Left ventricle myocardium inferior (tissue), 1 donor: ENCODE data around the gene SLC18A3. TPM values are rescaled to one million over a fixed set of nuclear protein-coding genes. Genes with fewer than 3 reads are reported as not detected.

Experiments
- DNase-seq: peaks from one replicate; pipeline ENCODE4 v3.0.0-alpha.2; 2020
- H3K27ac ChIP-seq: fragments of 200-600 bp; replicated peaks from 2 replicates; pipeline ENCODE4 v1.8.0; 2021
- H3K27me3 ChIP-seq: fragments of 200-600 bp; 2 replicates; pipeline ENCODE4 v1.8.0; 2021; ENCODE audit warnings: low read depth
- H3K36me3 ChIP-seq: fragments of 200-600 bp; 2 replicates; pipeline ENCODE4 v1.8.0; 2021
- H3K4me1 ChIP-seq: fragments of 200-600 bp; 2 replicates; pipeline ENCODE4 v1.8.0; 2021
- H3K4me3 ChIP-seq: fragments of 200-600 bp; 2 replicates; pipeline ENCODE4 v1.8.0; 2021; ENCODE audit warnings: mild to moderate bottlenecking, moderate library complexity
- H3K9me3 ChIP-seq: fragments of 200-600 bp; replicated peaks from 2 replicates; pipeline ENCODE4 v1.8.0; 2021
- CTCF ChIP-seq: fragments of 200-600 bp; IDR thresholded peaks from 2 replicates; pipeline ENCODE4 v1.8.0; 2021; ENCODE audit warnings: antibody characterized with exemption, mild to moderate bottlenecking, borderline replicate concordance
- intact Hi-C: fragments of 100-400 bp; cut with micrococcal nuclease; formaldehyde crosslinking; loops from one replicate; pipeline ENCODE4 v1.11.0; 2022
- total RNA-seq: library from RNA; stranded (reverse); fragmentation: NEBNext Ultra II Directional; extraction: Animal tissue kit (Norgen Biotek cat#: 25700); gene quantifications from one replicate; pipeline ENCODE4 v1.2.1, GENCODE V29; 2021
- donor health status: DM: no; HTN: yes; CAD: no; lungs with severe emphysema.

SLC18A3 gene
- total RNA-seq, 1 donor from 2014 or later: not detected

GRCh38 chr10:49644035-49644646 lies 34.0 kb downstream of the SLC18A3 start:
- TF ChIP-seq CTCF: no peak
- no peaks in the 10 kb centered on the region for H3K4me1 ChIP-seq
- H3K27ac ChIP-seq: no peak overlapping the region
- peaks cover 83% of the 10 kb centered on the region for H3K27me3 ChIP-seq
- no peak for DNase-seq
- no peaks in the 10 kb centered on the region for H3K36me3 ChIP-seq
- no peaks in the 10 kb centered on the region for H3K9me3 ChIP-seq
- intact Hi-C loops: no loop called here
- no peak overlapping the region for H3K4me3 ChIP-seq

DNA sequence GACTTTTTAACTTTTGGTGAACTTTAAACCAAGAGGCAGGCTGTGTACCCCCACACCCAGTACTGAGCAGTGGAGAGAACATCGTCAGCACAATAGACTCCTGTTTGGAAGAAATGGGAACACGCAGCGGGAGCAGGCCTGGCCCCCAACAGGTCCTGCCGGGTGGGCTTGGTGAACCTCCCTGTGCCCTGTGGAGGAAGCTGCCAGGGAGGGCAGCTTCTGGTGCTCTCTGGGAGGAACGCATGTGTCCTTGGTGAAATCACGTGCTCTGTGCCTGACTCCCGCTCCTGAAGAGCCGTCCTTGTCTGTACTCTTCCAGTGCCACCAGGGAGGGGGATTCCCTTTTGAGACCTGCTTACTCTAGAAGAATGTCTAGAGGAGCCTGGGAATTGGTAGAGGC lies 35.3 kb downstream of the SLC18A3 start:
- no peak for DNase-seq
- Histone ChIP-seq H3K27me3 (peaks cover 85% of the 10 kb centered on the region), H3K4me3 (no peak overlapping the region), H3K27ac (no peak overlapping the region), H3K4me1 (no peaks in the 10 kb centered on the region), H3K36me3 (no peaks in the 10 kb centered on the region), H3K9me3 (no peaks in the 10 kb centered on the region)
- TF ChIP-seq CTCF: no peak
- intact Hi-C loops: no loop called here

- Histone ChIP-seq H3K4me1 (no peaks in the 10 kb centered on the region), H3K4me3 (no peak overlapping the region), H3K27ac (no peak overlapping the region), H3K27me3 (peaks cover 85% of the 10 kb centered on the region), H3K36me3 (no peaks in the 10 kb centered on the region), H3K9me3 (no peaks in the 10 kb centered on the region)
- DNase-seq: no peak
- intact Hi-C loops: no loop called here
- TF ChIP-seq CTCF: no peak
Measured at GRCh38 chr10:49645871-49646870, 36.1 kb downstream of the SLC18A3 start.

DNA sequence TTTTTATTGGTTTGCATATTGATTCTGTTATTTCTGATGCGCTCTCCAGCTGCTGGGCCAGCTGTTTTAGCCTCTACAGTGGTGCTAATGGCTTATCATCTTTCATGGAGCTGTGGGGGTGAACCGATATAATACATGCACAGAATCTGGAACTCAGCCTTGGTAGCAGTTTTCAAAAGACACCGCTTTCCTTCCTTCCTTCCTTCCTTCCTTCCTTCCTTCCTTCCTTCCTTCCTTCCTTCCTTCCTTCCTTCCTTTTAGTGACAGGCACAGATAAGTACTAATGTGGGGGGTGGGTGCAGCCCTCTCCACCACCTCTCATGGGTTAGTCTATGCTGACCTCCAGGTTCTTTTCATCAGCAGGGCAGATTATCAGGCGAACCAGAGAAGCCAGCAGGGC lies 37.4 kb downstream of the SLC18A3 start:
- no peak for TF ChIP-seq CTCF
- intact Hi-C loops: no loop called here

DNA sequence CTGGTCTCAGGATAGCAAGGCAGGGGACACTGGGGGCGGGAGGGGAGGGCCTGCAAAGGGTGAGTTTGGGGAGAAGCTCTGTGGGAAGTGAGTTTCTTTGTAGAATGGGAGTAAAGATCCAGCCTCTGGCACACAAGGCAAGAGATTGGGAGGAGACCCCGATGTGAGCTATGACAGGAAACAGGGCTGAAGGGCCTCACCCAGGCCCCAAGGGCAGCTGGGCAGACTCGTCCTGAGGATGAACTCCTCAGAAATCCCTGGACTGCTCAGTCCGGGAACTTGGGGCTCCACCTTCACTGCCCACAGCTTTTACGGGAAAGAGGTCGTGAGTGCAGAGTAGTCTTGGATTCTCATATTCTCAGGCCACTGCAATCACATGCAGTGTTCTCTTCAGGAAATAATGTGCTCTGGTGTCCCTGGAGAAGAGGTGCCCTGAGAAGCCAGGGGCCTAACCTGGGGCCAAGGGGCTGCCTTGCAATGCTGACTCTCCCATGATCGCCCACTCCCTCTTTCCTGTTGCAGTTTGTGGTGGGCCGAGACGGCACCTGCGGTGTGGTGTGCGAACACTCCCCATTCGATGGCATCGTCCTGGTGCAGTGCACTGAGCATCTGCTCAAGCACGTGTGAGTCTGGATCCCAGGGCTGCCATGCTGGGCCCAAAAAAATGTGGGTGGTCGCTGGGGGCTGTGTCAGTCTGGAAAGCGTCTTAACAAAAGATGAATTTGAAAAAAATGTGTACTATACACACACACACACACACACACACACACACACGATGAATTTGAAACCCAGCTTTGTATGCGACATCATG lies 38.1 kb downstream of the SLC18A3 start:
- no peaks in the 10 kb centered on the region for H3K4me1 ChIP-seq
- peaks cover 85% of the 10 kb centered on the region for H3K27me3 ChIP-seq
- no peaks in the 10 kb centered on the region for H3K36me3 ChIP-seq
- H3K9me3 ChIP-seq: no peaks in the 10 kb centered on the region
- no peak for DNase-seq
- intact Hi-C loops: no loop called here
- H3K27ac ChIP-seq: no peak overlapping the region
- TF ChIP-seq CTCF: no peak
- no peak overlapping the region for H3K4me3 ChIP-seq

More for the DNA sequence above, 37.4 kb downstream of the SLC18A3 start:
- Histone ChIP-seq H3K36me3 (no peaks in the 10 kb centered on the region), H3K4me3 (no peak overlapping the region), H3K27me3 (peaks cover 85% of the 10 kb centered on the region), H3K9me3 (no peaks in the 10 kb centered on the region), H3K27ac (no peak overlapping the region), H3K4me1 (no peaks in the 10 kb centered on the region)
- no peak for DNase-seq
